Neural crest cell (in vitro differentiated cells): ENCODE measurements around the gene ERMN. TPM values are rescaled to one million over a fixed set of nuclear protein-coding genes. Genes with fewer than 3 reads are reported as not detected.

Source experiments
- DNase-seq: peaks from one replicate; pipeline ENCODE4 v3.0.0; 2021; ENCODE audit warnings: low read depth, mixed read lengths, low spot score
- H3K27ac Mint-ChIP-seq: one replicate; pipeline ENCODE4 v1.8.0; 2021; ENCODE audit warnings: mild to moderate bottlenecking, mixed read lengths; ENCODE audit not compliant: unreplicated experiment
- H3K27me3 Mint-ChIP-seq: 2 replicates; pipeline ENCODE4 v1.8.0; 2021; ENCODE audit warnings: low read depth, mild to moderate bottlenecking, mixed read lengths
- H3K36me3 Mint-ChIP-seq: 2 replicates; pipeline ENCODE4 v1.8.0; 2021; ENCODE audit warnings: low read depth, mild to moderate bottlenecking, mixed read lengths
- H3K4me1 Mint-ChIP-seq: 2 replicates; pipeline ENCODE4 v1.8.0; 2021; ENCODE audit warnings: mixed read lengths
- H3K4me3 Mint-ChIP-seq: one replicate; pipeline ENCODE4 v1.8.0; 2021; ENCODE audit warnings: mild to moderate bottlenecking, mixed read lengths
- H3K9me3 Mint-ChIP-seq: 2 replicates; pipeline ENCODE4 v1.8.0; 2021; ENCODE audit warnings: mixed read lengths
- CTCF ChIP-seq: fragments of 200-600 bp; sonication (generic); conservative IDR thresholded peaks from 2 replicates; pipeline ENCODE4 v1.5.0; 2021; ENCODE audit warnings: antibody characterized with exemption, mild to moderate bottlenecking
- total RNA-seq: library from RNA; stranded (reverse); gene quantifications from 2 replicates; pipeline ENCODE4 v1.2.1, GENCODE V29; 2021

The ERMN gene
- total RNA-seq, 1 donor from 2014 or later, result 0.44 TPM

GRCh38 chr2:157327621-157328500, 2.2 kb upstream of the ERMN start:
- Mint-ChIP-seq H3K9me3 (no peaks in the 10 kb centered on the region), H3K27me3 (peaks cover 46% of the 10 kb centered on the region), H3K4me3 (no peak overlapping the region), H3K4me1 (peaks cover 15% of the 10 kb centered on the region), H3K27ac (no peak overlapping the region), H3K36me3 (no peaks in the 10 kb centered on the region)
- DNase-seq, result peak; percentile 77
- TF ChIP-seq CTCF, result peak; percentile 86

GRCh38 chr2:157327200-157327599, 1.6 kb upstream of the ERMN start:
- no peaks in the 10 kb centered on the region for H3K36me3 Mint-ChIP-seq
- H3K4me1 Mint-ChIP-seq, result peaks cover 15% of the 10 kb centered on the region
- no peak overlapping the region for H3K4me3 Mint-ChIP-seq
- no peak overlapping the region for H3K27ac Mint-ChIP-seq
- DNase-seq, result no peak
- no peak for TF ChIP-seq CTCF
- no peaks in the 10 kb centered on the region for H3K9me3 Mint-ChIP-seq
- peaks cover 50% of the 10 kb centered on the region for H3K27me3 Mint-ChIP-seq

GRCh38 chr2:157326698-157327097, 1.1 kb upstream of the ERMN start:
- H3K4me3 Mint-ChIP-seq, result no peak overlapping the region
- H3K27ac Mint-ChIP-seq, result no peak overlapping the region
- TF ChIP-seq CTCF, result no peak
- H3K9me3 Mint-ChIP-seq, result no peaks in the 10 kb centered on the region
- peaks cover 51% of the 10 kb centered on the region for H3K27me3 Mint-ChIP-seq
- no peaks in the 10 kb centered on the region for H3K36me3 Mint-ChIP-seq
- H3K4me1 Mint-ChIP-seq, result peaks cover 16% of the 10 kb centered on the region
- DNase-seq, result no peak

- no peak for DNase-seq
- no peak for TF ChIP-seq CTCF
- H3K27me3 Mint-ChIP-seq, result peaks cover 45% of the 10 kb centered on the region
- H3K9me3 Mint-ChIP-seq, result no peaks in the 10 kb centered on the region
- H3K4me1 Mint-ChIP-seq, result peaks cover 31% of the 10 kb centered on the region
- H3K36me3 Mint-ChIP-seq, result no peaks in the 10 kb centered on the region
- no peak overlapping the region for H3K4me3 Mint-ChIP-seq
- no peak overlapping the region for H3K27ac Mint-ChIP-seq
Observed at GRCh38 chr2:157324331-157324843, 1.2 kb downstream of the ERMN start.

- Mint-ChIP-seq H3K27me3 (peaks cover 39% of the 10 kb centered on the region), H3K4me3 (no peak overlapping the region), H3K4me1 (peaks cover 31% of the 10 kb centered on the region), H3K27ac (no peak overlapping the region), H3K9me3 (no peaks in the 10 kb centered on the region), H3K36me3 (no peaks in the 10 kb centered on the region)
- no peak for DNase-seq
- TF ChIP-seq CTCF, result no peak
Observed at GRCh38 chr2:157322432-157322831, 3.2 kb downstream of the ERMN start.
